Naive thymus-derived CD8-positive, alpha-beta T cell (primary cell): Measurements from ENCODE around the gene ABHD17C. TPM values are rescaled to one million over a fixed set of nuclear protein-coding genes. Genes with fewer than 3 reads are reported as not detected.
A peak's percentile ranks its signal among the peaks of the same experiment; 100 is the strongest.

Source experiments
- ATAC-seq, 2 donors: fragments of 150-1000 bp; cut with Tn5 transposase in 1 of 2; sonication (Bioruptor Pico), chemical (Tn5 transposase) in 1 of 2; 1 replicate in 1 of 2; 2 replicates in 1 of 2; pipeline ENCODE4 v1.10.0; 2021; ENCODE audit warnings: mild to moderate bottlenecking in 2 of 2, moderate library complexity in 2 of 2
- POLR2A ChIA-PET: fragments of 350-600 bp; sonication (Branson Sonifier 250); formaldehyde crosslinking; loops from one replicate; lab custom pipeline; 2021; ENCODE audit warnings: antibody characterized with exemption; lab: Charles Lee
- DNase-seq, 10 donors: peaks; one replicate each; pipeline versions ENCODE4 v3.0.0 to v3.0.0-alpha.2; 2020 to 2022
- H3K27ac Mint-ChIP-seq, 10 donors: one replicate each; pipeline ENCODE4 v1.8.0; 2020 to 2022; ENCODE audit warnings: mild to moderate bottlenecking in 10 of 10, mixed read lengths in 10 of 10, moderate library complexity in 4 of 10, inconsistent platforms in 1 of 10
- H3K27me3 Mint-ChIP-seq, 5 donors: one replicate each; pipeline ENCODE4 v1.8.0; 2021 to 2022; ENCODE audit warnings: mixed read lengths in 5 of 5
- H3K36me3 Mint-ChIP-seq, 3 donors: one replicate each; pipeline ENCODE4 v1.8.0; 2020 to 2022; ENCODE audit warnings: mixed read lengths in 3 of 3, mild to moderate bottlenecking in 2 of 3, inconsistent platforms in 1 of 3
- H3K4me1 Mint-ChIP-seq, 4 donors: one replicate each; pipeline ENCODE4 v1.8.0; 2021 to 2022; ENCODE audit warnings: mixed read lengths in 4 of 4
- H3K4me3 Mint-ChIP-seq, 10 donors: one replicate each; pipeline ENCODE4 v1.8.0; 2020 to 2022; ENCODE audit warnings: mild to moderate bottlenecking in 10 of 10, mixed read lengths in 10 of 10, moderate library complexity in 6 of 10, inconsistent platforms in 1 of 10
- H3K9me3 Mint-ChIP-seq, 9 donors: one replicate each; pipeline ENCODE4 v1.8.0; 2020 to 2022; ENCODE audit warnings: mixed read lengths in 9 of 9, mild to moderate bottlenecking in 3 of 9, inconsistent platforms in 1 of 9, moderate library complexity in 1 of 9
- polyA plus RNA-seq, 3 donors: library from polyadenylated mRNA; unstranded; fragments of 300-500 nt; fragmentation: Illumina TruSeq; gene quantifications; one replicate each; pipeline ENCODE4 v1.2.3, GENCODE V29; 2021
- total RNA-seq, 8 experiments: library from RNA in 2 of 8; stranded (reverse) in 2 of 8; gene quantifications; one replicate each; pipeline ENCODE4 v1.2.3 and lab custom pipeline; 2021 to 2026

The ABHD17C gene
- total and polyA plus RNA-seq, 5 experiments from 2014 or later, result 0.08 to 2.5 (median 1.8) TPM

DNA sequence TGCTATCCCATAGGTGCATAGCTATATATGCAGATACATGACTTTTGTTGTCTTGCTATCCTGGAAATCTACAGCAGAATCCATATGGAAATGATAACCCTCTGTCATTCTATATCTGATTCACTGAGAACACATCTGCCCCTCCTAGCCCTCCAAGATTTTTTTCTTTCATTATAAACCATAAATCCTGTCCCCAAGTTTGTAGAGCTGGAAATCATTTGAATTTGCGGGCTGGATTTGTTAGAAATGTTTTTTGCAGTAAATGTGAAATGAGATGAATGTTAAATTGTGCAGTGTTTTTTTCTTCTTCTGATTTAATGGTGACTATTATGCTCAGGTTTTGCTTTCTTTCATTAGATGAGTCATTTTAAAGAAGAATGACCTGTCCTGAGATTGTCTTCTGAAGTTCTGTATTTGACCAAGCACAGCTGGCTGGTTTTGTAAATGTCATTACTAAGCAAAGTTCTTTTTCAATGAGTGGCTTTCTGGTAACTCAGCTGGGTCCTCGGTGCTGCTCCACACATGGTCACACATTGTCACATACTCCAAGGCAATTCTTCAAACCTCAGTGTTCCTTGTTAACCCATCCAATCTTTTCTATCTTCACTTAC is 25.3 kb upstream of the ABHD17C start:
- peaks cover 6 to 34% (median 13%) of the 10 kb centered on the region in 5 donors for H3K27me3 Mint-ChIP-seq
- H3K27ac Mint-ChIP-seq, result no peak overlapping the region
- H3K4me1 Mint-ChIP-seq, result no peaks in the 10 kb centered on the region
- no peak overlapping the region for H3K4me3 Mint-ChIP-seq
- ATAC-seq, result no peak
- H3K9me3 Mint-ChIP-seq, result no peaks in the 10 kb centered on the region
- POLR2A ChIA-PET, result no interaction called here
- DNase-seq, result no peak
- no peaks in the 10 kb centered on the region for H3K36me3 Mint-ChIP-seq

DNA sequence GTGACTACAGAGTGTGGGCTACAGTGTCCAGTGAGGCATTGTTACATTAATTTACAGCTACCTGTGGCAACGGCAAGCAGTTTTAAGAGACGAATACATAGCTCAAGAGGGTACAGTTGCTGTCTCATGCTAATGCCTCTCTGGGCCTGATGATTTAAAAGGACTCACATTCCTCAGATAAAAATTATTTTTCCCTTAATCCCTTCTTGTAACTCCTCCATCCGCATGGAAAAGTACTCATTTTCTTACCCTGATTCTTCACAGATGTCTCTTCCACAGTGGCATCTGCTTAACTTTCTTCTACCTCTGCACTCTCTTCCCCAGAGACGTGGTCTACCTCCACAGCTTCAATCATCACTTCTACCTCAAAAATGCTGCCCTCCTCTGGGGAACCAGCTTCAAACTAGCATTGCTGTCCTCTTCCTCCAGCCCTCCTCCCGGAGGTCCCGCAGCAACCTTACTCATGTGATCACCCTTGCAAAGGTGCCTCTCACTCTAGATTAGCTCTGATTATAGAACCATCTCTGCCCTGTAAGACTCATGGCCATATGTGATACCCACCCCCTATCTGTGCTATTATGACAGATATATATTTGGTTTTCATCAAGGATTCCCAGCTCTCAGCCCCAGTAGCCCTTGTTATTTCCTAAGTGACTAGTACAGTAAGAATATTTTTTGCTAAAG is 21.4 kb upstream of the ABHD17C start:
- Mint-ChIP-seq H3K27ac (no peak overlapping the region), H3K36me3 (no peaks in the 10 kb centered on the region), H3K4me3 (no peak overlapping the region), H3K9me3 (no peaks in the 10 kb centered on the region), H3K4me1 (no peaks in the 10 kb centered on the region), H3K27me3 (peaks cover 8 to 43% (median 22%) of the 10 kb centered on the region in 5 donors)
- DNase-seq, result no peak
- ATAC-seq, result no peak
- POLR2A ChIA-PET, result no interaction called here

DNA sequence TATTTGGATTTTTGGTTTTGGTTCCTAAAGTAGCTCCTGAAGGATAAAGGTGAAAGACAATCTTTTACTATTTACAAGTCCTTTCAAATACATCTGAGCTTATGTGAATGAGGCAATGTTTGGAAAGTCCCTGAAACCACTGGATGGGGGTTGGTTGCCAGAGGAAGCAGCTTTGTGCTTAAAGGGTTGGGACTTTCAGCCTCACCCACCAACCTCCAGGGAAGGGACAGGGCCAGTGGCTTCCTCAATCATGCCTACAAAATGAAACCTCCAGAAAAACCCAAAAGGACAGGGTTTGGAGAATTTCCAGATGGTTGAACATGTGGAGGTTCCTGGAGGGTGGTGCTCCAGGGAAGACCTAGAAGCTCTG is 20.9 kb upstream of the ABHD17C start:
- Mint-ChIP-seq H3K27ac (no peak overlapping the region), H3K36me3 (no peaks in the 10 kb centered on the region), H3K9me3 (no peaks in the 10 kb centered on the region), H3K27me3 (peaks cover 8 to 45% (median 22%) of the 10 kb centered on the region in 5 donors), H3K4me3 (no peak overlapping the region), H3K4me1 (no peaks in the 10 kb centered on the region)
- no peak for DNase-seq
- no peak for ATAC-seq
- POLR2A ChIA-PET, result no interaction called here

DNA sequence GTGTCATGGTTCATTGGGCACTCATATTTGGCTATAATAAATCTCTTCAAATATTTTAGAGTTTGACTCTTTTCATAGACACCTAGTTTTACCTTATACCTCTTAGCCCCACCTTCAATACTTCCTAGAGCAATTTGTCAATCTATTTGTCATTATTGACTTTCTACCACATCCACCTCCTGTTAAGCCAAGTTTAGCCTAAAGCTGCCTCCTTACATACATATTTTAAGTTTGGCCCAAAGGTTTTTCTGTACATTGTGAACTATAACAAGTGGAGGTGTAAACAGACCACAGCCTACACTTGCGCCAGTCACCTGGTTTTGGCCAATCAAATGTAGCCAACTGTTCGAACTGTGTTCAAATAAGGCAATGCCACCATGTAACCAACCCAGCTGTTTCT is 18.1 kb upstream of the ABHD17C start:
- POLR2A ChIA-PET, result no interaction called here
- Mint-ChIP-seq H3K36me3 (no peaks in the 10 kb centered on the region), H3K27ac (no peak overlapping the region), H3K4me3 (no peak overlapping the region), H3K4me1 (peaks cover 0 to 5% (median 0%) of the 10 kb centered on the region in 4 donors), H3K9me3 (peaks cover 0 to 3% (median 0%) of the 10 kb centered on the region in 9 donors), H3K27me3 (peaks cover 13 to 44% (median 26%) of the 10 kb centered on the region in 5 donors)
- DNase-seq (no peak), ATAC-seq (no peak)

DNA sequence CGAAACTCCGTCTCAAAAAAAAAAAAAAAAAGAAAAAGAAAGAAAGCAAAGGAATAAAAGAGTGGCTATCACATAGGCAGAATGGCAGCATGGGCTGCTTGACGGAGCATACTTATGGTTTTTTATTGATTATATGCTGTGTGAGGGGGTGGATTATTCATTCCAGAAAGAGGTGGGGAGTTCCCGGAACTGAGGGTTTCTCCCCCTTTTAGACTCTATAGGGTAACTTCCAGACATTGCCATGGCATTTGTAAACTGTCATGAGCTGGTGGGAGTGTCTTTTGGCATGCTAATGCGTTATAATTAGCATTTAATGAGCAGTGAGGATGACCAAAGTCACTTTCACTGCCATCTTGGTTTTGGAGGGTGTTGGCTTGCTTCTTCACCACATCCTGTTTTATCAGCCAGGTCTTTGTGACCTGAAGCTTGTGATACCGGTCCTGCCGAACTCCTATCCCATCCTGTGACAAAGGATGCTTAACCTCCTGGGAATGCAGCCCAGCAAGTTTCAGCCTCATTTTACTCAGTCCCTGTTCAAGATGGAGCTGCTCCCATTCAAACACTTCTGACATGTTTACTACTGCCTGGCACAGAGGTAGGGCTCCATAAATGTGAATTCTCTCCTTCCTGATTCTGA is 15.8 kb upstream of the ABHD17C start:
- H3K9me3 Mint-ChIP-seq, result peaks cover 0 to 3% (median 0%) of the 10 kb centered on the region in 9 donors
- ATAC-seq (no peak), DNase-seq (no peak)
- no peak overlapping the region for H3K4me3 Mint-ChIP-seq
- no peaks in the 10 kb centered on the region for H3K36me3 Mint-ChIP-seq
- H3K27me3 Mint-ChIP-seq, result peaks cover 16 to 57% (median 32%) of the 10 kb centered on the region in 5 donors
- POLR2A ChIA-PET, result no interaction called here
- H3K27ac Mint-ChIP-seq, result peak overlapping the region in 1 of 10 donors; percentile 15
- H3K4me1 Mint-ChIP-seq, result peaks cover 0 to 5% (median 0%) of the 10 kb centered on the region in 4 donors

DNA sequence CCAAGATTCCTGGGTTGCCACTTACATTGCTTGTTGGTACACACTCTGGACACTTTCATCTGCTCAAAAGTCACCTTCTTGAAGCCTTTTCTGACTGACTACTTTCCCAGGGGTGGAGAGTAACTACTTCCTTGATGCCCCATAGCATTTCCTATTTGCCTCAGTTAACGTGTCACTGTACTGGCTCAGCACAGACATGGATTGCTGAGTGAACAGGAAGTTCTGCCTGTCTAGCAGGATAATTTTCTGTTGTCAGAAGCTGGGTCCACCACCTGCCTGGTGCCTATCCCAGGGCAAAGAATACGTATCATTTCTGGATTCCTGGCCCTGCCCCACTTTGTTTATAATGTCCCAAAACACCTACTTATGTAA is 15.3 kb upstream of the ABHD17C start:
- POLR2A ChIA-PET, result no interaction called here
- H3K4me3 Mint-ChIP-seq, result no peak overlapping the region
- H3K4me1 Mint-ChIP-seq, result peaks cover 0 to 5% (median 0%) of the 10 kb centered on the region in 4 donors
- H3K27ac Mint-ChIP-seq, result no peak overlapping the region
- ATAC-seq (no peak), DNase-seq (no peak)
- H3K36me3 Mint-ChIP-seq, result no peaks in the 10 kb centered on the region
- peaks cover 17 to 57% (median 34%) of the 10 kb centered on the region in 5 donors for H3K27me3 Mint-ChIP-seq
- H3K9me3 Mint-ChIP-seq, result peaks cover 0 to 3% (median 0%) of the 10 kb centered on the region in 9 donors

DNA sequence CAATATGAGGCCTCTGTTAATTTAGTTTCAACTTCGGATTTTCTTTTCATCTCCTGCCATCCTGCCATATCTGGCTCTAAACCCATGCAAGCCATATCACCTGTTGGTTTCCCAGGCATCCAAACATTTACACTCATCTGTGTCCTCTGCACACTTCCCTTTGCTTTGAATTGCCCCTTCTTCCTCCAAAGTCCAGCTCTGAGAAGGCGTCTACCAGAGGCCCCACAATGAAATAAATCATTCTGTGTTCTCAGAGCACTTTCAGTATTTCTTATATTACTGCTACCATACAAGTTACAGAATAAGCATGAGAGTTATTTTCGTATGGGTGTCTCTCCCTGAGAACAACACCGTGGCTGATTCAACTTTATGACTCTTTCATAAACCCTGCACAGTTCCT is 12.9 kb upstream of the ABHD17C start:
- no peaks in the 10 kb centered on the region for H3K36me3 Mint-ChIP-seq
- DNase-seq (no peak), ATAC-seq (no peak)
- H3K27me3 Mint-ChIP-seq, result peaks cover 13 to 53% (median 25%) of the 10 kb centered on the region in 5 donors
- H3K4me1 Mint-ChIP-seq, result peaks cover 0 to 5% (median 0%) of the 10 kb centered on the region in 4 donors
- H3K4me3 Mint-ChIP-seq, result no peak overlapping the region
- H3K9me3 Mint-ChIP-seq, result peaks cover 0 to 3% (median 0%) of the 10 kb centered on the region in 9 donors
- POLR2A ChIA-PET, result no interaction called here
- H3K27ac Mint-ChIP-seq, result no peak overlapping the region

DNA sequence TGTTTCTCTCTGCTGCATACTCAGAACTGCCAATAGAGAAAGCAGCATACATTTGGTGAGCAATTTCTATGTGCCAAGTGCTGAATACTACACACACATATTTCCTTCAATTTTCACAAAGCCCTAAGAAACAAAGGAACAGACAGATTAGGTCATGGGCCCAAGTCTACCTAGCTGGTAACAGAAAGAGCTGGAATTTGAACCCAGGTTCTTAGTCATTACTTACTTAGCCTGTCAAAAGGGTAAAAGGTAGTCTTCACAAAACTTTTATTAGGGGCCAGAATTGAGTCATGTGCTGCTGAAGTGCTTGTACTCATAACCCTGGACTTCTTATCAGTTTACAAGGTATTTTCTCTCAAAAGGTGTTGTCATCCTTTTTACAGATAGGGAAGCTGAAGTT is 10.4 kb upstream of the ABHD17C start:
- H3K27ac Mint-ChIP-seq, result no peak overlapping the region
- peaks cover 0 to 2% (median 0%) of the 10 kb centered on the region in 4 donors for H3K4me1 Mint-ChIP-seq
- H3K36me3 Mint-ChIP-seq, result no peaks in the 10 kb centered on the region
- POLR2A ChIA-PET, result no interaction called here
- no peak overlapping the region for H3K4me3 Mint-ChIP-seq
- peaks cover 11 to 41% (median 14%) of the 10 kb centered on the region in 5 donors for H3K27me3 Mint-ChIP-seq
- H3K9me3 Mint-ChIP-seq, result peaks cover 0 to 3% (median 0%) of the 10 kb centered on the region in 9 donors
- ATAC-seq (no peak), DNase-seq (no peak)

DNA sequence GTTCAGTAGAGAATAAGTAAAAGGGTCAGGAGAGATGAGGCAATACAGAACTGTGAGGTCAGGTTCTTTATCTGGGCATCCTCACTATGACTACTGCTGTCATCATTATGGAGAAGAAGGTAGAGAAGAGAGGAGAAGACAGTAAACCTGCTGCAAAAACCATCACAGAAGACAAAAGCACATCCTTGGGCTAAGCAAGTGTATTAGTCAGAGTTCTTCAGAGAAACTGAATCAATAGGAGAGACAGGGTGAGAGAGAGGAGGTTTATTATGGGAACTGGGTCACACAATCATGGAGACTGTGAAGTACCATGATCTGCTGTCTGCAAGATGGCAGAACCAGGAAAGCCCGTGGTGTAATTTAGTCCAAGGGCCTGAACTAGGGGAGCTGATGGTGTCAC is 9.5 kb upstream of the ABHD17C start:
- POLR2A ChIA-PET, result no interaction called here

DNA sequence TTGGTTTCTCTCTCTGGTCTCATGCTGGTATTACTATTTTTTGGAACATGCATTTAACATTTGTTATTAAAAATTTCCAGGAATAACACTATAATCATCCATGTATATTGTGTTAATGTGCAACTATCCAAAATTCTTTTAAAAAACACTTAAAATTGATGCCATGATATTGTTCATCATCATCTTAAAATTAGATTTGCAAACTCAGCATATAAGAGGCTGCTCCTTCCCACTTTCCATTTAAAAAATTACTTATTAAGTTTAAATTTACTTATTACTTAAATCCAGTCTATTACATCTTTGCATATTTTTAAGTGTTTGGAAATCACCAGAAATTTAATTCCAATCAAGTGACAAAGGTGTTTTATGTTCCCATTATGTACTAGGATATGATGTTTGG is 5.8 kb upstream of the ABHD17C start:
- Mint-ChIP-seq H3K36me3 (no peaks in the 10 kb centered on the region), H3K4me3 (no peak overlapping the region), H3K4me1 (peaks cover 0 to 7% (median 6%) of the 10 kb centered on the region in 4 donors), H3K9me3 (peaks cover 0 to under 1% (median 0%) of the 10 kb centered on the region in 9 donors), H3K27ac (no peak overlapping the region), H3K27me3 (peaks cover 0 to 11% (median 2%) of the 10 kb centered on the region in 5 donors)
- DNase-seq, result no peak
- no peak for ATAC-seq
- POLR2A ChIA-PET, result no interaction called here

More for the DNA sequence above, 9.5 kb upstream of the ABHD17C start:
- H3K9me3 Mint-ChIP-seq, result peaks cover 0 to 3% (median 0%) of the 10 kb centered on the region in 9 donors
- no peaks in the 10 kb centered on the region for H3K4me1 Mint-ChIP-seq
- no peak overlapping the region for H3K4me3 Mint-ChIP-seq
- no peak for DNase-seq
- no peak for ATAC-seq
- H3K27me3 Mint-ChIP-seq, result peaks cover 6 to 37% (median 10%) of the 10 kb centered on the region in 5 donors
- no peak overlapping the region for H3K27ac Mint-ChIP-seq
- no peaks in the 10 kb centered on the region for H3K36me3 Mint-ChIP-seq

DNA sequence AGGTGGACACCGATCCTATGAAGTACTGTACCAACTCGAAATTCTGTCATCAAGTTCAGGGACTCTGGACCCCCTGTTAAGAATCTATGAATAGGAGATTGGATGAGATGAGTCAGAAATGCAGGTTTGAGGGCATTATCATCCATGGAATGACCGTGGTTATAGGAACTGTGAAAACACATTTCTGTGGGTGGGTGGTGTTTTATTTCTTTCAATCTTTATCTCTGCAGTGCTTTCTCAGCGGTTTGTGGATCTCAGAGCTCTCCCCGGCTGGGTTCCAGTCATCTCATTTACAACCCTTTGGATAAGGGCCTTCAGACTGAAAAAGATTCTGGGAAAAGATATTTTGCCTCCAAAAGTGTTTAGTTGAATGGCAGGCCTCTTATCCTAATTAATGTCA is 5.4 kb upstream of the ABHD17C start:
- Mint-ChIP-seq H3K27me3 (peaks cover 0 to 11% (median 2%) of the 10 kb centered on the region in 5 donors), H3K4me1 (peaks cover 2 to 11% (median 8%) of the 10 kb centered on the region in 4 donors), H3K9me3 (no peaks in the 10 kb centered on the region), H3K36me3 (no peaks in the 10 kb centered on the region), H3K4me3 (peak overlapping the region in 1 of 10 donors; percentile 38), H3K27ac (no peak overlapping the region)
- DNase-seq, result no peak
- ATAC-seq, result no peak
- POLR2A ChIA-PET, result no interaction called here

DNA sequence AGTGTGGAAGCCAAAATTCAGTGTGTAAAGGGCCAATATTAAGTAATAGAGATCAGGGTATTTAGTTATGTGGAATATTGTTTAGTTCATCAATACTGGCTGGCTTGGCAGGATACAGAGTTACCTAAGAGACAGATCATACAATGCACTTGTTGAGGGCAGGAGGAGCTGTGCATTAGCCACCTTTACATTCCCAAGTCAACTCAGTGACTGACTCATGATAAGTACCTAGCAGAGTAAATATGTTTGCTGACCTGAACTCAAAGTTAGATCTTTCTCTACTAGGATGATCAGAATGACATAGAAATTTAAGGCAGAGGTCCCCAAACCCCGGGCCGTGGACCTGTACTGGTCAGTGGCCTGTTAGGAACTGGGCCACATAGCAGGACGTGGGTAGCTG is 3.5 kb upstream of the ABHD17C start:
- H3K27me3 Mint-ChIP-seq, result peaks cover 0 to 1% (median 0%) of the 10 kb centered on the region in 5 donors
- DNase-seq (no peak), ATAC-seq (no peak)
- H3K27ac Mint-ChIP-seq, result no peak overlapping the region
- H3K4me1 Mint-ChIP-seq, result peaks cover 6 to 17% (median 14%) of the 10 kb centered on the region in 4 donors
- no peaks in the 10 kb centered on the region for H3K36me3 Mint-ChIP-seq
- H3K4me3 Mint-ChIP-seq, result no peak overlapping the region
- no peaks in the 10 kb centered on the region for H3K9me3 Mint-ChIP-seq
- POLR2A ChIA-PET, result no interaction called here
